Liver (tissue), 3 donors: Measurements from ENCODE around the gene CD247.

Experiments
- ATF3 ChIP-seq: IDR thresholded peaks from 2 replicates; pipeline ENCODE4 v1.6.1; 2016; ENCODE audit warnings: antibody characterized with exemption
- CTCF ChIP-seq: fragments of 150-350 bp; IDR thresholded peaks from 2 replicates; pipeline ENCODE4 v1.5.1; 2017; ENCODE audit warnings: improper control_type of control experiment, low read depth, low read length; ENCODE audit not compliant: missing input control
- EGR1 ChIP-seq, 2 donors: IDR thresholded peaks; 2 replicates each; pipeline ENCODE4 v1.6.1; 2016 to 2018; ENCODE audit warnings: antibody characterized with exemption in 2 of 2, low read depth in 2 of 2
- FOXA1 ChIP-seq: IDR thresholded peaks from 2 replicates; pipeline ENCODE4 v1.6.1; 2016; ENCODE audit warnings: antibody characterized with exemption
- GABPA ChIP-seq, 2 donors: IDR thresholded peaks in 1 of 2; conservative IDR thresholded peaks in 1 of 2; 2 replicates each; pipeline ENCODE4 v1.6.1; 2016; ENCODE audit warnings: antibody characterized with exemption in 2 of 2, mild to moderate bottlenecking in 1 of 2, moderate library complexity in 1 of 2
- JUND ChIP-seq, 2 donors: IDR thresholded peaks; 2 replicates each; pipeline ENCODE4 v1.6.1; 2016; ENCODE audit warnings: antibody characterized with exemption in 2 of 2
- MAX ChIP-seq: IDR thresholded peaks from 2 replicates; pipeline ENCODE4 v1.6.1; 2016; ENCODE audit warnings: antibody characterized with exemption
- NR2F2 ChIP-seq: IDR thresholded peaks from 2 replicates; pipeline ENCODE4 v1.6.1; 2016; ENCODE audit warnings: antibody characterized with exemption
- RAD21 ChIP-seq, 2 donors: IDR thresholded peaks; 2 replicates each; pipeline ENCODE4 v1.6.1; 2016; ENCODE audit warnings: antibody characterized with exemption in 2 of 2, mild to moderate bottlenecking in 2 of 2
- REST ChIP-seq: IDR thresholded peaks from 2 replicates; pipeline ENCODE4 v1.6.1; 2016; ENCODE audit warnings: antibody characterized with exemption, mild to moderate bottlenecking
- RXRA ChIP-seq, 2 donors: IDR thresholded peaks; 2 replicates each; pipeline ENCODE4 v1.6.1; 2017 to 2018; ENCODE audit warnings: antibody characterized with exemption in 2 of 2, mild to moderate bottlenecking in 1 of 2
- SP1 ChIP-seq: IDR thresholded peaks from 2 replicates; pipeline ENCODE4 v1.6.1; 2018; ENCODE audit warnings: antibody characterized with exemption, mild to moderate bottlenecking
- TAF1 ChIP-seq: conservative IDR thresholded peaks from 2 replicates; pipeline ENCODE4 v1.6.1; 2016; ENCODE audit warnings: antibody characterized with exemption, mild to moderate bottlenecking
- YY1 ChIP-seq: IDR thresholded peaks from 2 replicates; pipeline ENCODE4 v1.6.1; 2016; ENCODE audit warnings: antibody characterized with exemption, mild to moderate bottlenecking
- donor health status: healthy.
- donor health status: healthy.

- TF ChIP-seq YY1 (no peak), RAD21 (IDR thresholded peaks at IDR 0.05) (no peak), CTCF (no peak), REST (no peak), ATF3 (no peak), GABPA (IDR thresholded peaks at IDR 0.05 in 1 of 2, conservative IDR thresholded peaks at IDR 0.05 in 1 of 2) (no peak), SP1 (no peak), MAX (no peak), FOXA1 (no peak), TAF1 (no peak), NR2F2 (no peak), JUND (IDR thresholded peaks at IDR 0.05) (no peak), EGR1 (IDR thresholded peaks at IDR 0.05; ENCODE audit: low read depth in 2 of 2) (no peak), RXRA (IDR thresholded peaks at IDR 0.05) (no peak)
These were observed 105.4 kb downstream of the CD247 start for GRCh38 chr1:167412920-167413319.
